ENCODE results near the gene APOC1. TPM values are rescaled to one million over a fixed set of nuclear protein-coding genes. Genes with fewer than 3 reads are reported as not detected.
"Not testable (repeated sequence)": the region's sequence is repeated elsewhere in the genome, so short reads cannot be mapped to it uniquely, and the experiment has no call there.

APOC1 gene
- total and polyA plus RNA-seq, 5 donors from 2014 or later, result not detected

GRCh38 chr19:44874317-44874716 lies 40.1 kb upstream of the APOC1 start:
- no peaks in the 10 kb centered on the region for H3K27me3 ChIP-seq (ENCODE audit: control insufficient read depth, insufficient read depth, low read length)
- Mint-ChIP-seq H3K4me3 (no peak overlapping the region), H3K9me3 (peaks cover 0 to 2% (median 0%) of the 10 kb centered on the region in 7 donors), H3K27me3 (peaks cover 5% of the 10 kb centered on the region), H3K27ac (no peak overlapping the region), H3K36me3 (no peaks in the 10 kb centered on the region), H3K4me1 (peaks cover 0 to 3% (median 2%) of the 10 kb centered on the region in 4 donors)
- ATAC-seq (ENCODE audit: low read depth in 2 of 2), result no peak
- no peaks in the 10 kb centered on the region for H3K36me3 ChIP-seq (ENCODE audit: control insufficient read depth, insufficient read depth, low read length)
- H3K4me3 ChIP-seq (ENCODE audit: low read depth, low read length), result no peak overlapping the region
- no peak overlapping the region for H3K27ac ChIP-seq (ENCODE audit: insufficient read depth, low read length, poor library complexity, severe bottlenecking)
- no peaks in the 10 kb centered on the region for H3K4me1 ChIP-seq (ENCODE audit: control insufficient read depth, insufficient read depth, low read length, poor library complexity, severe bottlenecking)
- DNase-seq, result no peak
- no peaks in the 10 kb centered on the region for H3K9me3 ChIP-seq (ENCODE audit: control insufficient read depth in 2 of 2, low read length in 2 of 2)

- H3K27me3 Mint-ChIP-seq, result no peaks in the 10 kb centered on the region
- no peaks in the 10 kb centered on the region for H3K9me3 ChIP-seq (ENCODE audit: control insufficient read depth in 2 of 2, low read length in 2 of 2)
- ATAC-seq (ENCODE audit: low read depth in 2 of 2) (no peak), DNase-seq (no peak)
- no peaks in the 10 kb centered on the region for H3K27me3 ChIP-seq (ENCODE audit: control insufficient read depth, insufficient read depth, low read length)
- H3K36me3 Mint-ChIP-seq, result no peaks in the 10 kb centered on the region
- no peaks in the 10 kb centered on the region for H3K36me3 ChIP-seq (ENCODE audit: control insufficient read depth, insufficient read depth, low read length)
- H3K27ac Mint-ChIP-seq, result no peak overlapping the region
- no peak overlapping the region for H3K27ac ChIP-seq (ENCODE audit: insufficient read depth, low read length, poor library complexity, severe bottlenecking)
- no peak overlapping the region for H3K4me3 ChIP-seq (ENCODE audit: low read depth, low read length)
- H3K4me1 Mint-ChIP-seq, result peaks cover 0 to 3% (median 2%) of the 10 kb centered on the region in 4 donors
- H3K9me3 Mint-ChIP-seq, result peaks cover 0 to 2% (median 0%) of the 10 kb centered on the region in 7 donors
- no peaks in the 10 kb centered on the region for H3K4me1 ChIP-seq (ENCODE audit: control insufficient read depth, insufficient read depth, low read length, poor library complexity, severe bottlenecking)
- no peak overlapping the region for H3K4me3 Mint-ChIP-seq
Observed at GRCh38 chr19:44875666-44876451, 38.5 kb upstream of the APOC1 start.

GRCh38 chr19:44876930-44877535 lies 37.4 kb upstream of the APOC1 start:
- Mint-ChIP-seq H3K9me3 (peaks cover 0 to 2% (median 0%) of the 10 kb centered on the region in 7 donors), H3K27me3 (no peaks in the 10 kb centered on the region), H3K4me3 (no peak overlapping the region), H3K27ac (no peak overlapping the region), H3K4me1 (peaks cover 0 to 3% (median 2%) of the 10 kb centered on the region in 4 donors), H3K36me3 (no peaks in the 10 kb centered on the region)
- Histone ChIP-seq H3K9me3 (ENCODE audit: control insufficient read depth in 2 of 2, low read length in 2 of 2) (no peaks in the 10 kb centered on the region), H3K4me3 (ENCODE audit: low read depth, low read length) (no peak overlapping the region), H3K36me3 (ENCODE audit: control insufficient read depth, insufficient read depth, low read length) (no peaks in the 10 kb centered on the region), H3K27ac (ENCODE audit: insufficient read depth, low read length, poor library complexity, severe bottlenecking) (no peak overlapping the region), H3K27me3 (ENCODE audit: control insufficient read depth, insufficient read depth, low read length) (no peaks in the 10 kb centered on the region), H3K4me1 (ENCODE audit: control insufficient read depth, insufficient read depth, low read length, poor library complexity, severe bottlenecking) (no peaks in the 10 kb centered on the region)
- no peak for DNase-seq
- no peak for ATAC-seq (ENCODE audit: low read depth in 2 of 2)

- peak overlapping the region in 1 of 3 donors; percentile 69 for H3K27ac Mint-ChIP-seq
- no peak for DNase-seq
- no peaks in the 10 kb centered on the region for H3K4me1 ChIP-seq (ENCODE audit: control insufficient read depth, insufficient read depth, low read length, poor library complexity, severe bottlenecking)
- H3K27ac ChIP-seq (ENCODE audit: insufficient read depth, low read length, poor library complexity, severe bottlenecking), result no peak overlapping the region
- H3K9me3 ChIP-seq (ENCODE audit: control insufficient read depth in 2 of 2, low read length in 2 of 2), result no peaks in the 10 kb centered on the region
- ATAC-seq (ENCODE audit: low read depth in 2 of 2), result no peak
- H3K4me3 Mint-ChIP-seq, result no peak overlapping the region
- no peaks in the 10 kb centered on the region for H3K27me3 Mint-ChIP-seq
- H3K36me3 ChIP-seq (ENCODE audit: control insufficient read depth, insufficient read depth, low read length), result no peaks in the 10 kb centered on the region
- peaks cover 0 to 3% (median 2%) of the 10 kb centered on the region in 4 donors for H3K4me1 Mint-ChIP-seq
- no peaks in the 10 kb centered on the region for H3K27me3 ChIP-seq (ENCODE audit: control insufficient read depth, insufficient read depth, low read length)
- H3K4me3 ChIP-seq (ENCODE audit: low read depth, low read length), result no peak overlapping the region
- H3K36me3 Mint-ChIP-seq, result no peaks in the 10 kb centered on the region
- no peaks in the 10 kb centered on the region for H3K9me3 Mint-ChIP-seq
Observed at GRCh38 chr19:44878120-44878865, 36.1 kb upstream of the APOC1 start.

GRCh38 chr19:44879309-44880065 lies 34.9 kb upstream of the APOC1 start:
- Histone ChIP-seq H3K27me3 (ENCODE audit: control insufficient read depth, insufficient read depth, low read length) (no peaks in the 10 kb centered on the region), H3K36me3 (ENCODE audit: control insufficient read depth, insufficient read depth, low read length) (no peaks in the 10 kb centered on the region), H3K27ac (ENCODE audit: insufficient read depth, low read length, poor library complexity, severe bottlenecking) (no peak overlapping the region), H3K4me3 (ENCODE audit: low read depth, low read length) (no peak overlapping the region), H3K4me1 (ENCODE audit: control insufficient read depth, insufficient read depth, low read length, poor library complexity, severe bottlenecking) (no peaks in the 10 kb centered on the region), H3K9me3 (ENCODE audit: control insufficient read depth in 2 of 2, low read length in 2 of 2) (no peaks in the 10 kb centered on the region)
- Mint-ChIP-seq H3K27me3 (peaks cover 1% of the 10 kb centered on the region), H3K4me1 (peaks cover 0 to 3% (median 2%) of the 10 kb centered on the region in 4 donors), H3K36me3 (no peaks in the 10 kb centered on the region), H3K27ac (no peak overlapping the region), H3K9me3 (no peaks in the 10 kb centered on the region), H3K4me3 (no peak overlapping the region)
- DNase-seq (no peak), ATAC-seq (ENCODE audit: low read depth in 2 of 2) (no peak)

GRCh38 chr19:44882063-44882462 lies 32.3 kb upstream of the APOC1 start:
- no peak overlapping the region for H3K4me3 ChIP-seq (ENCODE audit: low read depth, low read length)
- Mint-ChIP-seq H3K4me3 (no peak overlapping the region), H3K36me3 (no peaks in the 10 kb centered on the region), H3K27me3 (peaks cover 4% of the 10 kb centered on the region), H3K27ac (no peak overlapping the region), H3K4me1 (peaks cover 0 to 3% (median 0%) of the 10 kb centered on the region in 4 donors), H3K9me3 (no peaks in the 10 kb centered on the region)
- H3K36me3 ChIP-seq (ENCODE audit: control insufficient read depth, insufficient read depth, low read length), result no peaks in the 10 kb centered on the region
- H3K27me3 ChIP-seq (ENCODE audit: control insufficient read depth, insufficient read depth, low read length), result no peaks in the 10 kb centered on the region
- no peak overlapping the region for H3K27ac ChIP-seq (ENCODE audit: insufficient read depth, low read length, poor library complexity, severe bottlenecking)
- no peaks in the 10 kb centered on the region for H3K4me1 ChIP-seq (ENCODE audit: control insufficient read depth, insufficient read depth, low read length, poor library complexity, severe bottlenecking)
- H3K9me3 ChIP-seq (ENCODE audit: control insufficient read depth in 2 of 2, low read length in 2 of 2), result no peaks in the 10 kb centered on the region
- no peak for DNase-seq
- ATAC-seq (ENCODE audit: low read depth in 2 of 2), result no peak

GRCh38 chr19:44882619-44883397 lies 31.6 kb upstream of the APOC1 start:
- H3K27me3 Mint-ChIP-seq; H3K4me1 Mint-ChIP-seq; H3K9me3 Mint-ChIP-seq; H3K4me1 ChIP-seq (ENCODE audit: control insufficient read depth, insufficient read depth, low read length, poor library complexity, severe bottlenecking); H3K4me3 ChIP-seq (ENCODE audit: low read depth, low read length); H3K27ac Mint-ChIP-seq; H3K36me3 ChIP-seq (ENCODE audit: control insufficient read depth, insufficient read depth, low read length); H3K4me3 Mint-ChIP-seq; H3K27me3 ChIP-seq (ENCODE audit: control insufficient read depth, insufficient read depth, low read length); H3K9me3 ChIP-seq (ENCODE audit: control insufficient read depth in 2 of 2, low read length in 2 of 2); H3K27ac ChIP-seq (ENCODE audit: insufficient read depth, low read length, poor library complexity, severe bottlenecking); H3K36me3 Mint-ChIP-seq; DNase-seq; ATAC-seq (ENCODE audit: low read depth in 2 of 2): not testable (repeated sequence)

Measured in CD4-positive, CD25-positive, alpha-beta regulatory T cell (primary cell).